ENCODE results near the gene FHIT.

The FHIT gene

DNA sequence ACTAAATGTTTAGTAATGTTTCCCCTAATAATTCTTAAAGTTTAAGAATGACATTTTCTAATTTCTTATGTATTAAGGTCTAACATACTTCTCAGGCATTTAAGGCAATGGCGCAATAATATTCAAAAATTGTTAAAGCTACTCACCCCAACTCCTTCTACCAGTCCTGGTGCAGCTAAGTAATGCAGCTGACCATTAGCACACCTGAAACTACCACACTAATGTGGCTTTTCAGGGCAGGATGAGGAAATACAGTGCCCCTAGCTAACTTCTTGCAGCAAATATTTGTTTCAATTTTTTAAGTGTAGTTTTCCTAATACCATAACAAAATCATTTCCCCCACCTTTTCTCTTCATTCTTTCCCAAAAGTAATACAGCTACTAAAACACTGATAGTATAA lies 827.7 kb downstream of the FHIT start:
- TF ChIP-seq, protein P1, sequence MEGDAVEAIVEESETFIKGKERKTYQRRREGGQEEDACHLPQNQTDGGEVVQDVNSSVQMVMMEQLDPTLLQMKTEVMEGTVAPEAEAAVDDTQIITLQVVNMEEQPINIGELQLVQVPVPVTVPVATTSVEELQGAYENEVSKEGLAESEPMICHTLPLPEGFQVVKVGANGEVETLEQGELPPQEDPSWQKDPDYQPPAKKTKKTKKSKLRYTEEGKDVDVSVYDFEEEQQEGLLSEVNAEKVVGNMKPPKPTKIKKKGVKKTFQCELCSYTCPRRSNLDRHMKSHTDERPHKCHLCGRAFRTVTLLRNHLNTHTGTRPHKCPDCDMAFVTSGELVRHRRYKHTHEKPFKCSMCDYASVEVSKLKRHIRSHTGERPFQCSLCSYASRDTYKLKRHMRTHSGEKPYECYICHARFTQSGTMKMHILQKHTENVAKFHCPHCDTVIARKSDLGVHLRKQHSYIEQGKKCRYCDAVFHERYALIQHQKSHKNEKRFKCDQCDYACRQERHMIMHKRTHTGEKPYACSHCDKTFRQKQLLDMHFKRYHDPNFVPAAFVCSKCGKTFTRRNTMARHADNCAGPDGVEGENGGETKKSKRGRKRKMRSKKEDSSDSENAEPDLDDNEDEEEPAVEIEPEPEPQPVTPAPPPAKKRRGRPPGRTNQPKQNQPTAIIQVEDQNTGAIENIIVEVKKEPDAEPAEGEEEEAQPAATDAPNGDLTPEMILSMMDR (IDR thresholded peaks at IDR 0.05; ENCODE audit: unreplicated experiment in 3 of 3): no peak
- H3K4me1 Mint-ChIP-seq: peaks cover 6% of the 10 kb centered on the region
- no peaks in the 10 kb centered on the region for H3K27me3 Mint-ChIP-seq (ENCODE audit: low read depth)
- H3K9me3 Mint-ChIP-seq: no peaks in the 10 kb centered on the region
- no peak overlapping the region for H3K4me3 Mint-ChIP-seq
- H3K36me3 Mint-ChIP-seq (ENCODE audit: low read depth): no peaks in the 10 kb centered on the region
- H3K27ac Mint-ChIP-seq: no peak overlapping the region

DNA sequence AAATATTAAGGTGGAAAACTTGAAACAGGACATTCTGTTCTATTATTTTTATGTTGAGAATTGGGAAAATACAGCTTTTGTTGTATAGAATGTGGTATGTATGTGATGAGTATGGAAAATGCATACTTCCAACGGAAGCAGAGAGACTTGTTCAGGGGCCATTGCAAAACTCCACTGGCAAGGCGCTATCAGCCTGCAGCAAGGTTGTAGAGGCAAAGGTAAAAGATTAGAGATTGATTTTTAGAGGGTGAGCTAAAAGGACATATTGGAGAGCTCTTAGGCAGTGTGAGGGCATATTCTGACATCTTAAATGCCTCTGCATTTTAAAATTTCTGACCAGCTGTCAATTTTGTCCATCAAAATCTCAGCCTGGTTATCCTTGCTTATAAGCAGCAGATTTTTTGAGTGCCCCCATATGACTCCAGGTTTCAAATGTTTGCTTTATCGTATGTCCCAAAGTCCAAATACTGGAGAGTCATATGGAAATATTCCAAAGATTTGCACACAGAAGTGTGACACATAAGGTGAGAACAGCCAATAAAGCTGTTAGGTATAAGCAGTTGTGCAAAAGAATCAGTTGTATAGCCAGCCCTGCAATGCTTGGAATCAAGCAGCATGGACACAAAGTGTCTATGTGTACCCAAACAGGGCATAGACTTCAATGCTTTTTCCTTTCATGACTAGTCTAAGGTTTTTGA lies 829.4 kb downstream of the FHIT start:
- H3K27ac Mint-ChIP-seq: no peak overlapping the region
- H3K36me3 Mint-ChIP-seq (ENCODE audit: low read depth): no peaks in the 10 kb centered on the region
- H3K4me1 Mint-ChIP-seq: peaks cover 6% of the 10 kb centered on the region
- no peak overlapping the region for H3K4me3 Mint-ChIP-seq
- TF ChIP-seq, protein P1 (IDR thresholded peaks at IDR 0.05; ENCODE audit: unreplicated experiment in 3 of 3): no peak
- H3K27me3 Mint-ChIP-seq (ENCODE audit: low read depth): no peaks in the 10 kb centered on the region
- no peaks in the 10 kb centered on the region for H3K9me3 Mint-ChIP-seq

DNA sequence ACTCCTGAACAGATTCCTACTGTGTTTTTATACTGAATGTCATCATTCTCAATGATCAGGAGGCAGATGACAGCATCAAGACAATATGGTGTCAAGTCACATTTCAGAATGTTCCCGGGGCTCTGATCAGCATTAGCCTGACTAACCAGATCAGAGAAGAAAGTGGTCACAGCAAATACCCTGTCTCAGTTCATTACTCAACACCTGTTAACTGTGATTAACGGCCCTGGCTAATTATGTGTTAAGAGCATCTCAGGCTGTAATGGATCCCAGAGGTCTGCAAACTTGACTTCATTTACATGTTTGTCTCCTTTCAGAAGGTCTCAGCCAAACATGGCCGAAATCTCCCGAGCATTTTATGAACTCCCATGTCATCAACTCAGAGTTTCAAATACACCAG lies 833.7 kb downstream of the FHIT start:
- H3K9me3 Mint-ChIP-seq: no peaks in the 10 kb centered on the region
- no peaks in the 10 kb centered on the region for H3K36me3 Mint-ChIP-seq (ENCODE audit: low read depth)
- no peak overlapping the region for H3K4me3 Mint-ChIP-seq
- peaks cover 6% of the 10 kb centered on the region for H3K4me1 Mint-ChIP-seq
- H3K27me3 Mint-ChIP-seq (ENCODE audit: low read depth): no peaks in the 10 kb centered on the region
- H3K27ac Mint-ChIP-seq: no peak overlapping the region
- TF ChIP-seq, protein P1 (IDR thresholded peaks at IDR 0.05; ENCODE audit: unreplicated experiment in 3 of 3): no peak

DNA sequence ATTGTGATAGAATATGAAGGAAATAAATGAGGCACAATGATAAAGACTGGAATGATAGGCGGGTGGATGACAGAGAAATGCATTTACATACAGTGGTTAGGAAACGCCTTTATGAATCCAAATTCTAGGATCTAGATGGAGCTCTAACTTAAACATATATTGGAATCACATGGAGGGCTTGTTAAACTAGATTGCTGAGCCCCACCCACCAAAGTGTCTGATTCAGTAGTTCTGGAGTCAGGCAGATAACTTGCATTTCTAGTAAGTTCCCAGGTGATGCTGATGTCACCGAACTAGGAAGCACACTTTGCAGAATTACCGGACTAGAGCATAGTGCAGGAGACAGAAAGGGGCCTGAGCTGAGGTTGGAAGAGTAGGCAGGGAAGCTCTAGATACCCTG lies 837.2 kb downstream of the FHIT start:
- no peak overlapping the region for H3K27ac Mint-ChIP-seq
- H3K4me3 Mint-ChIP-seq: no peak overlapping the region

DNA sequence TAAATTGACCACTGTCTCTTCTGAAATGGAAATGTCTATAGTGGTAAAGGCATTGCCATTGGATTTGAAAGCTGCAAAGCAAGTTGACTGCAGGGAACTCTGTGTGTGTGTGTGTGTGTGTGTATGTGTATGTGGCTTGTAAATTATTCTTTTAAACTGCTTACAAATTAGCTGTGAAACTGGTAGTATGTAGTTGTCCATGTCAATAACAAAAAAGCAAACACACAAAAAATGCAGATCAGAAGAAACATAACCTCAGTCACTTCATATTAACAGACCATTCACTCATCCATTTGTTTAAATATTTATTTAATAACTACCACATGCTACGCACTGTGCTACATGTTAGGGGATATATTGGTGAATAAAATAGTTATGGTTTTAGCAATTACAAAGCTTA lies 837.7 kb downstream of the FHIT start:
- no peaks in the 10 kb centered on the region for H3K27me3 Mint-ChIP-seq (ENCODE audit: low read depth)
- H3K36me3 Mint-ChIP-seq (ENCODE audit: low read depth): no peaks in the 10 kb centered on the region
- H3K27ac Mint-ChIP-seq: no peak overlapping the region
- H3K9me3 Mint-ChIP-seq: no peaks in the 10 kb centered on the region
- peaks cover 12% of the 10 kb centered on the region for H3K4me1 Mint-ChIP-seq
- TF ChIP-seq, protein P1 (IDR thresholded peaks at IDR 0.05; ENCODE audit: unreplicated experiment in 3 of 3): no peak
- H3K4me3 Mint-ChIP-seq: no peak overlapping the region

More for the DNA sequence above, 837.2 kb downstream of the FHIT start:
- H3K27me3 Mint-ChIP-seq (ENCODE audit: low read depth): no peaks in the 10 kb centered on the region
- H3K9me3 Mint-ChIP-seq: no peaks in the 10 kb centered on the region
- no peaks in the 10 kb centered on the region for H3K36me3 Mint-ChIP-seq (ENCODE audit: low read depth)
- peaks cover 10% of the 10 kb centered on the region for H3K4me1 Mint-ChIP-seq
- TF ChIP-seq, protein P1 (IDR thresholded peaks at IDR 0.05; ENCODE audit: unreplicated experiment in 3 of 3): no peak

DNA sequence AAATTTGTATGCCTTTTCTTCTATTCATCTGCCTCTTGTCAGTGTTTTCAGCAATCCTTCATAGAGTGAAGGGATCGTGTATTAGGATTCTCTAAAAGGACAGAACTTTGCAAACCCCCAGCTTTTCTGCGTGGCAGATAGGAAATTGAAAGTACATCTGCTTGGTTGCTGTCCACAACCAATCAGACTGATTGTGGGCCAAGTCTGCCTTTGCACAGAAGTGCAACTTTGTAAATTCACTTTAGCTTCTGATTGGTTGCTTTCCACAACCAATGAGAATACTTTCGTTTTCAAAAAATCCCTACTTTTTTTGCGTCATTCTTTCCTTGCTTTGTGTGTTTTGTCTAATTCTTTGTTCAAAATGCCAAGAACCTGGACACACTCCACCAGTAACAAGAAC lies 847.4 kb downstream of the FHIT start:
- Mint-ChIP-seq H3K27ac (no peak overlapping the region), H3K27me3 (ENCODE audit: low read depth) (no peaks in the 10 kb centered on the region), H3K9me3 (no peaks in the 10 kb centered on the region), H3K36me3 (ENCODE audit: low read depth) (no peaks in the 10 kb centered on the region), H3K4me3 (no peak overlapping the region), H3K4me1 (peaks cover 21% of the 10 kb centered on the region)
- TF ChIP-seq, protein P1 (IDR thresholded peaks at IDR 0.05; ENCODE audit: unreplicated experiment in 3 of 3): no peak

Data from nephron (organoid).